ENCODE results near the gene GPR142.
A peak's percentile ranks its signal among the peaks of the same experiment; 100 is the strongest.

The GPR142 gene

DNA sequence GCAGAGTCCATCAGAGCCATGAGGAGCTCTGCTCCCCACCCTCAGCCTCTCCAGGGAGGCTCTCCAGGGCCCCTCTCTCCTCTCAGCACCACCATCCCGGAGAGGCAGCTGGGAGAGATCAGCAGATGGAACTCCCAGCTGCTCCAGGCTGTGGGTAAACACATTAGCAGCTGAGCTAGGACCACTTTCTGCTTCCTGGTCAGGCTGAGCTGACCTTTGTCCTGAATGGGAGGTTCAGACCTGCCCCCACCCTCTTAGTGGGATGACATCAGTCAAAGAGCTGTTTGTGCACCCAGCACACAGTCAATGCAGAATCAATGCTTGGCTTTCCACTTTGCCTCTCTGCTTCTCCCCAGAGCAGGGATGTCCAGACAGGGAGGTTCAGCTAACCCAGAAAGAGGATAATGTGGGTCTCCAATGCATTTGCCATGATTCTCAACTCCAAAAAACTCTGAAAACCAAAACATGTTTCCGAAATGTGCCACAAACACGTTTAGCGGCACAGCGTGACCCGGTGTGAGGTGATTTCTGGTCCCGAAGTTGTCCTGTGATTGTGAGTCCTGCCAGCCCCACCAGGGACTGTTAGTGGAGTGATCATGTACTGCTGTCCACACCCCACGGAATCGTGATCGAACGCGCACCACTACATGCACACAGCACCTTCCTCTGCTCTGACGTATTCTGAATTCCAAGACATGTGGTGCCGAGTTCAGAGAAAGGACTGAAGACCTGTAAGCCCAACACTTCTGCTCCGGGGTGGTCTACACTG, 6.7 kb downstream of the GPR142 start:
- H3K4me3 ChIP-seq (ENCODE audit: low read depth, low read length) = no peak overlapping the region
- TF ChIP-seq CTCF (IDR thresholded peaks at IDR 0.05; ENCODE audit: control insufficient read depth, extremely low read depth, insufficient read depth) = no peak
- no peak for DNase-seq (ENCODE audit: low read depth)

GRCh38 chr17:74374858-74375257, 7.6 kb downstream of the GPR142 start:
- DNase-seq (ENCODE audit: low read depth) = no peak
- H3K4me3 ChIP-seq (ENCODE audit: low read depth, low read length) = no peak overlapping the region
- TF ChIP-seq CTCF (IDR thresholded peaks at IDR 0.05; ENCODE audit: control insufficient read depth, extremely low read depth, insufficient read depth) = no peak

DNA sequence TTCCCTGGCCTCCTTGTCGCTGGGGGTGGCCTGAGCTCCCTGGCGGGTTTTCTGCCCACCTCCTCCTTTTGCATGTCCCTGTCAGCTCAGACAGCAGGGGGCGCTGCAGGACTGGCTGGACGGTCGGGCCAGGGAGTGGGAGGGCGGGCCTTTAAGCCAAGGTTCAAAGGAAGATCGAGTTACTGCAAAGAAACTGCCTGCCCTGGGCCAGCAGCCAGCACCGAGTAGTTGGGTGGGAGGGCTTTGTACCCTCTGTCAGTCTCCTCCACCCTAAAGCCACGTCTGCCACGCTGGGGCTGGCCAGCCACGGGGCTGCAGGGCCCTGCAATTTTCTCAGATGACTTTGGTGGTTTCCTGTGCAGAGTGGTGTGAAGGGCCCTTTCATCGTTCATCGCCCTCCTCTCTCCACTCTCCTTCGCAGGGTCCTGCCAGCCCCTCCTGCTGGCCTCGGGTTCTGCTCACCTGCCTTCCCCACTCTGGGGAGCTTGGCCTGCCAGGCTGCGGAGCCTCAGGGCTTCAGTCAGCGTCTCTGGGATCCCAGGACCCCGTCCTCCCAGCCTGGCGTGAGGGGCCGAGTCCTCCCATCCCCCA, 12.3 kb downstream of the GPR142 start:
- TF ChIP-seq CTCF (IDR thresholded peaks at IDR 0.05; ENCODE audit: control insufficient read depth, extremely low read depth, insufficient read depth) = peak; percentile 96
- DNase-seq (ENCODE audit: low read depth) = peak; percentile 37
- H3K4me3 ChIP-seq (ENCODE audit: low read depth, low read length) = no peak overlapping the region

DNA sequence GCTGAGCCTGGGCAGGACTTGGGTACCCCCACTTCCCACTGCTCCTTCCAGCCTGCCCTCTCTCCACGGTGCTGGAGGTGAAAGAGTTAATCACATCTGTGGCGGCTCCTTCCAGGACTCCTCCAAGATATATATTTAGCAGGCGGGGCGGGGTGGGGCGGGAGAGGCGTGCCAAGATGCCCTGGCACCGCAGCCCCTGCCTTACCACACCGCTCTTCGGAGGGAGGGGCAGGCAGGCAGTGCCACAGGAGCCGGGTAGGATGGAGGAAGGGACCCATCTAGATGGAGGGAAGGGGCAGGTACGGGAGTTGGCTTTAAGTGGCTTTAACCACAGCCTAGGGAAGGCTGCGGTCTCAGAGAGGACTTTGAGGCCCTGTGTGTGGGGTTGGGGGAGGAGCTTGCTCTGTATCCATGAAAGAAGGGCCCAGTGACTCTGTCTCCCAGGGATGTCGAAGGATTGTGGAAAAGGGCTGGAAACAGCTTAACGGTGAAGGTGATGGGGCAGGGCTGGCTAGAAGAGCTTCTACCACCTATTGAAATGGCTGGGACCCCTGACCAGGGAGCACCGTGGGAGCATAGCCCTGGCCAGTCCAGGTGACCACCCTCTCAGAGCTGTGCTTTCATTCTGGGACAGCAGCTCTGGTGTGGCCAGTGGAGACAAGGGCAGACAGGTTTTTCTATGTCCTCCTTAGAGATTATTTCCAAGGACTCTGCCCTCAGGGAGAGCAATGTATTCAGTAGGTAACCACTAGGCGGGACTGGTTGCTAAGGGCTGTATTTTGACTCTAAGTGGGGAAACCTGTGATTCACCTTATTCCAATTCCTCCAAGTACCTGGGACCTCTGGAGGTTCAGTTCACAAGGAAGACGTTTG, 13.0 kb downstream of the GPR142 start:
- DNase-seq (ENCODE audit: low read depth) = no peak
- H3K4me3 ChIP-seq (ENCODE audit: low read depth, low read length) = no peak overlapping the region
- no peak for TF ChIP-seq CTCF (IDR thresholded peaks at IDR 0.05; ENCODE audit: control insufficient read depth, extremely low read depth, insufficient read depth)

- DNase-seq (ENCODE audit: low read depth) = no peak
- TF ChIP-seq CTCF (IDR thresholded peaks at IDR 0.05; ENCODE audit: control insufficient read depth, extremely low read depth, insufficient read depth) = no peak
Measured at GRCh38 chr17:74380959-74381808, 13.9 kb downstream of the GPR142 start.

GRCh38 chr17:74383141-74383540, 15.8 kb downstream of the GPR142 start:
- DNase-seq (ENCODE audit: low read depth) = no peak
- TF ChIP-seq CTCF (IDR thresholded peaks at IDR 0.05; ENCODE audit: control insufficient read depth, extremely low read depth, insufficient read depth) = no peak
- H3K4me3 ChIP-seq (ENCODE audit: low read depth, low read length) = no peak overlapping the region

More at GRCh38 chr17:74380959-74381808, 13.9 kb downstream of the GPR142 start:
- H3K4me3 ChIP-seq (ENCODE audit: low read depth, low read length) = no peak overlapping the region

Measured in LNCaP clone FGC (cell line).